PFSK-1 (cell line): ENCODE results near the gene FOXJ3.

Experiments used
- FOXP2 ChIP-seq: optimal IDR thresholded peaks from 2 replicates; pipeline ENCODE3; 2011; ENCODE audit warnings: borderline replicate concordance, control low read depth, inconsistent platforms; ENCODE audit not compliant: insufficient read depth; ENCODE audit errors: extremely low read length, extremely low read depth
- POLR2AphosphoS5 ChIP-seq: IDR thresholded peaks from 2 replicates; pipeline ENCODE4 v1.6.1; 2012; ENCODE audit warnings: low read depth, mild to moderate bottlenecking, control low read depth, low read length, moderate library complexity
- SIN3A ChIP-seq: IDR thresholded peaks from 2 replicates; pipeline ENCODE4 v1.6.1; 2012; ENCODE audit warnings: mild to moderate bottlenecking, low read length, moderate library complexity, borderline replicate concordance; ENCODE audit not compliant: insufficient read depth
- TAF1 ChIP-seq: IDR thresholded peaks from 2 replicates; pipeline ENCODE4 v1.6.1; 2012; ENCODE audit warnings: low read length, control low read depth, borderline replicate concordance; ENCODE audit not compliant: insufficient read depth
- TF ChIP-seq, protein P1 (sequence below), 2 experiments: IDR thresholded peaks; 2 replicates each; pipeline versions ENCODE4 v1.6.1 to v1.8.0; 2011 to 2012; ENCODE audit warnings: low read depth in 2 of 2, low read length in 2 of 2, control low read depth in 1 of 2, inconsistent platforms in 1 of 2, mild to moderate bottlenecking in 1 of 2, moderate library complexity in 1 of 2; ENCODE audit not compliant: insufficient read depth in 1 of 2

Gene FOXJ3

DNA sequence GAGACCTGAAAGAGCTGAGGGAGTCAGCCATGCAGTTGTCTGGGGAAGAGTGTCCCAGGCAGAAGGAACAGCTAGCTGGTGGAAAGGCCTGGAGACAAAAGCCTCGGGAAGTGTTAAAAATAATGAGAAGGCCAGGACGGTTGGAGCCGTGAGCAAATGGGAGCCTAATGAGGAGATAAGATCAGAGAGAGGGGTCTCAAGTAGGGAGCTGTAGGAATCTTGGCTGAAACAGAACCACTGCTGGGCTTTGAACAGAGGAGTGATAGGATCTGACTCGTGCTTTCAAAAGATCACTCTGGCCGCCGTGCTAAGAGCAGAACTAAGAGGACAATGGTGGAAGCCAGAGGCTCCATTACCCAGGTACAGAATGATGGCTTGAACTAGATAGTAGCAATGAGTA is 1.9 kb upstream of the FOXJ3 start:
- TF ChIP-seq, protein P1, sequence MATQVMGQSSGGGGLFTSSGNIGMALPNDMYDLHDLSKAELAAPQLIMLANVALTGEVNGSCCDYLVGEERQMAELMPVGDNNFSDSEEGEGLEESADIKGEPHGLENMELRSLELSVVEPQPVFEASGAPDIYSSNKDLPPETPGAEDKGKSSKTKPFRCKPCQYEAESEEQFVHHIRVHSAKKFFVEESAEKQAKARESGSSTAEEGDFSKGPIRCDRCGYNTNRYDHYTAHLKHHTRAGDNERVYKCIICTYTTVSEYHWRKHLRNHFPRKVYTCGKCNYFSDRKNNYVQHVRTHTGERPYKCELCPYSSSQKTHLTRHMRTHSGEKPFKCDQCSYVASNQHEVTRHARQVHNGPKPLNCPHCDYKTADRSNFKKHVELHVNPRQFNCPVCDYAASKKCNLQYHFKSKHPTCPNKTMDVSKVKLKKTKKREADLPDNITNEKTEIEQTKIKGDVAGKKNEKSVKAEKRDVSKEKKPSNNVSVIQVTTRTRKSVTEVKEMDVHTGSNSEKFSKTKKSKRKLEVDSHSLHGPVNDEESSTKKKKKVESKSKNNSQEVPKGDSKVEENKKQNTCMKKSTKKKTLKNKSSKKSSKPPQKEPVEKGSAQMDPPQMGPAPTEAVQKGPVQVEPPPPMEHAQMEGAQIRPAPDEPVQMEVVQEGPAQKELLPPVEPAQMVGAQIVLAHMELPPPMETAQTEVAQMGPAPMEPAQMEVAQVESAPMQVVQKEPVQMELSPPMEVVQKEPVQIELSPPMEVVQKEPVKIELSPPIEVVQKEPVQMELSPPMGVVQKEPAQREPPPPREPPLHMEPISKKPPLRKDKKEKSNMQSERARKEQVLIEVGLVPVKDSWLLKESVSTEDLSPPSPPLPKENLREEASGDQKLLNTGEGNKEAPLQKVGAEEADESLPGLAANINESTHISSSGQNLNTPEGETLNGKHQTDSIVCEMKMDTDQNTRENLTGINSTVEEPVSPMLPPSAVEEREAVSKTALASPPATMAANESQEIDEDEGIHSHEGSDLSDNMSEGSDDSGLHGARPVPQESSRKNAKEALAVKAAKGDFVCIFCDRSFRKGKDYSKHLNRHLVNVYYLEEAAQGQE (IDR thresholded peaks at IDR 0.05; ENCODE audit: insufficient read depth in 1 of 2, low read depth in 2 of 2, low read length in 2 of 2), result no peak
- TF ChIP-seq POLR2AphosphoS5, result no peak
- no peak for TF ChIP-seq FOXP2
- TF ChIP-seq TAF1, result no peak
- TF ChIP-seq SIN3A, result no peak

GRCh38 chr1:42335809-42336518 is 929 bp upstream of the FOXJ3 start:
- TF ChIP-seq POLR2AphosphoS5, result no peak
- no peak for TF ChIP-seq FOXP2
- TF ChIP-seq, protein P1 (IDR thresholded peaks at IDR 0.05; ENCODE audit: insufficient read depth in 1 of 2, low read depth in 2 of 2, low read length in 2 of 2), result no peak
- TF ChIP-seq SIN3A, result no peak

GRCh38 chr1:42334240-42335049 is 590 bp downstream of the FOXJ3 start:
- TF ChIP-seq, protein P1 (IDR thresholded peaks at IDR 0.05; ENCODE audit: insufficient read depth in 1 of 2, low read depth in 2 of 2, low read length in 2 of 2), result 0 out of 4 replicates have a peak, but pooled peaks of 1 of the 2 experiments have one; percentile 25
- TF ChIP-seq TAF1 (no peak), SIN3A (peak; percentile 92; the same call in 1 of the 2 replicates), POLR2AphosphoS5 (no peak), FOXP2 (peak; percentile 31)

GRCh38 chr1:42333662-42334239 is 1.3 kb downstream of the FOXJ3 start:
- TF ChIP-seq FOXP2, result no peak
- no peak for TF ChIP-seq TAF1
- TF ChIP-seq, protein P1 (IDR thresholded peaks at IDR 0.05; ENCODE audit: insufficient read depth in 1 of 2, low read depth in 2 of 2, low read length in 2 of 2), result no peak
- no peak for TF ChIP-seq SIN3A
- TF ChIP-seq POLR2AphosphoS5, result no peak
